H1 (cell line): Measurements from ENCODE around the gene C15orf61. TPM values are rescaled to one million over a fixed set of nuclear protein-coding genes. Genes with fewer than 3 reads are reported as not detected.

ENCODE experiments used
- ASH2L ChIP-seq: fragments of 200-600, 300-600 bp; sonication (generic); IDR thresholded peaks from one replicate; pipeline ENCODE4 v1.7.1; 2017; ENCODE audit warnings: low read length
- BACH1 ChIP-seq: IDR thresholded peaks from 2 replicates; pipeline ENCODE4 v1.6.1; 2012; ENCODE audit warnings: low read length, improper control_type of control experiment
- BRCA1 ChIP-seq: IDR thresholded peaks from 2 replicates; pipeline ENCODE4 v1.6.1; 2012; ENCODE audit warnings: low read depth, low read length, improper control_type of control experiment
- CEBPB ChIP-seq: IDR thresholded peaks from 2 replicates; pipeline ENCODE4 v1.6.1; 2012; ENCODE audit warnings: low read depth, low read length
- POLR2A ChIP-seq, 2 experiments: IDR thresholded peaks; 1 replicate in 1 of 2; 2 replicates in 1 of 2; pipeline ENCODE4 v1.6.1; 2011; ENCODE audit warnings: low read depth in 2 of 2, low read length in 2 of 2, mild to moderate bottlenecking in 2 of 2; ENCODE audit errors: control extremely low read depth in 1 of 2
- RBBP5 ChIP-seq: IDR thresholded peaks from 2 replicates; pipeline ENCODE4 v1.7.1; 2012; ENCODE audit warnings: low read depth, mild to moderate bottlenecking, inconsistent platforms, low read length, moderate library complexity, borderline replicate concordance
- SIRT6 ChIP-seq: IDR thresholded peaks from one replicate; pipeline ENCODE4 v1.7.1; 2012; ENCODE audit warnings: low read length, inconsistent platforms
- SUZ12 ChIP-seq: fragments of 200-600 bp; sonication (generic); IDR thresholded peaks from 2 replicates; pipeline ENCODE4 v1.6.1; 2012; ENCODE audit warnings: mild to moderate bottlenecking, inconsistent platforms, low read length, moderate library complexity, mixed read lengths
- TBP ChIP-seq: IDR thresholded peaks from 2 replicates; pipeline ENCODE4 v1.6.1; 2011; ENCODE audit warnings: low read depth, low read length, improper control_type of control experiment
- TCF12 ChIP-seq: IDR thresholded peaks from 2 replicates; pipeline ENCODE4 v1.6.1; 2011; ENCODE audit warnings: low read depth, mild to moderate bottlenecking, low read length
- YY1 ChIP-seq: IDR thresholded peaks from 2 replicates; pipeline ENCODE4 v1.6.1; 2011; ENCODE audit warnings: low read depth, mild to moderate bottlenecking, low read length
- polyA plus RNA-seq, 7 experiments: library from polyadenylated mRNA; depleted of rRNA in 3 of 7; stranded (reverse) in 5 of 7; unstranded in 2 of 7; fragments of >200 nt in 5 of 7; fragments of 200-250 nt in 2 of 7; gene quantifications; 1 replicate in 5 of 7; 2 replicates in 1 of 7; 4 replicates in 1 of 7; pipeline versions ENCODE4 v1.2.1 to v1.2.3, GENCODE V29; 2011 to 2013; ENCODE audit warnings: missing spikeins in 2 of 7, mixed read lengths in 2 of 7
- total RNA-seq: library from RNA; stranded (reverse); fragmentation: NEBNext Ultra II Directional; extraction: Animal tissue kit (Norgen Biotek cat#: 25700); gene quantifications from 2 replicates; pipeline ENCODE4 v1.2.1, GENCODE V29; 2021

The C15orf61 gene
- total and polyA plus RNA-seq, 2 of the 8 experiments (the other 6 are each of a cell fraction or from before 2014, with no cell fraction given): 1.7 to 2.0 TPM

DNA sequence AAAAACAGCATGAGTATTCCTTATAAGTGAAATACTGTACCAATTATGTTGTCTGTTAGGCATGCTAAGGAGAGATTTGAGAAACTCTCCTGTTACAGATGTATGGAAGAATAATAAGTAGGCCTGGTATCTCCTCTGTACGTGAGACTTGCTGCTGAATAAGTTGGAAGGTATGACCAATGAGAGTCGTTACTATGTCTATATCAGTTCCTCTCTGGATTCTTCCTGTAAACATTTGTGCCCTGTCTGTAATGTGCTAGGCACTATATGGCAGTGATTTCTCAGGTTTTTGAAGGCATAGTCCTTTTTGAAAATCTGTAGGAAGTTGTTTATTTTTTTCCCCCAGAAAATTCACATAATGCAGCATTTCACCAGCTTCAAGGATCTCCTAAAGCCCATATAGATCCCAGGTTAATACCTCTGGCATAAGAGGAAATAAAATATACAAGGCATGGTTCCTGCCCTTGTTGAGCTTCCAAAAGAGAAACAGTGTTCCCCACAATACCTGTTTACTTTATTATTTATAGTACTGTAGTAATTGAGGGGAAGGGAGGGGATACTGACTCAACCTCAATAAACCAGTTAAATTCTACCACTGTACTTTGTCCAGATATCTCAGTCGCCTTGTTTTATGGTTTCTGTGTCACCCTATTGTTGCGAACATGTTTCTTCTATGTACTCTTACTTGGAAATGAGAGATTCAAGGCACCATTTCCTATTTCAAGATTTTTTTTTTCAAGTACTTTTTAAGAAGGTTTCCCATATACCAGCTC is 50.1 kb downstream of the C15orf61 start (continued):
- no peak for TF ChIP-seq TBP
- no peak for TF ChIP-seq BRCA1
- no peak for TF ChIP-seq YY1
- TF ChIP-seq RBBP5: no peak
- no peak for TF ChIP-seq TCF12
- no peak for TF ChIP-seq SUZ12
- no peak for TF ChIP-seq BACH1
- TF ChIP-seq CEBPB: no peak
- TF ChIP-seq ASH2L: no peak
- no peak for TF ChIP-seq POLR2A (IDR thresholded peaks at IDR 0.05; ENCODE audit: control extremely low read depth in 1 of 2, low read depth in 2 of 2, low read length in 2 of 2)
- TF ChIP-seq SIRT6: no peak
